Thymus (tissue), 11 donors: ENCODE measurements around the gene P4HTM. TPM values are rescaled to one million over a fixed set of nuclear protein-coding genes. Genes with fewer than 3 reads are reported as not detected.

ENCODE experiments used
- DNase-seq, 9 donors: peaks; one replicate each; pipeline ENCODE4 v3.0.0-alpha.2; 2013; ENCODE audit warnings: low spot score in 9 of 9, low read depth in 6 of 9, missing footprints in 1 of 9
- H3K27ac ChIP-seq, 2 donors: one replicate each; pipeline ENCODE4 v1.5.1; 2013; ENCODE audit warnings: control low read depth in 1 of 2, low read depth in 1 of 2, low read length in 1 of 2, mild to moderate bottlenecking in 1 of 2, moderate library complexity in 1 of 2
- H3K27me3 ChIP-seq, 2 donors: one replicate each; pipeline ENCODE4 v1.5.1; 2013; ENCODE audit warnings: low read length in 1 of 2; ENCODE audit not compliant: control insufficient read depth in 2 of 2, insufficient read depth in 1 of 2
- H3K36me3 ChIP-seq, 2 donors: one replicate each; pipeline ENCODE4 v1.5.1; 2013; ENCODE audit warnings: low read length in 1 of 2, mild to moderate bottlenecking in 1 of 2, moderate library complexity in 1 of 2; ENCODE audit not compliant: control insufficient read depth in 2 of 2, insufficient read depth in 2 of 2
- H3K4me1 ChIP-seq, 2 donors: one replicate each; pipeline ENCODE4 v1.5.1; 2013; ENCODE audit warnings: low read length in 2 of 2; ENCODE audit not compliant: control insufficient read depth in 2 of 2, insufficient read depth in 2 of 2
- H3K4me3 ChIP-seq, 2 donors: one replicate each; pipeline ENCODE4 v1.5.1; 2013; ENCODE audit warnings: low read length in 2 of 2, control low read depth in 1 of 2, mild to moderate bottlenecking in 1 of 2
- H3K9me3 ChIP-seq, 2 donors: one replicate each; pipeline ENCODE4 v1.5.1; 2013; ENCODE audit warnings: low read length in 1 of 2, mild to moderate bottlenecking in 1 of 2; ENCODE audit not compliant: control insufficient read depth in 2 of 2, insufficient read depth in 1 of 2
- WGBS: extraction: QIAGEN DNeasy Blood & Tissue Kit; methylation state at CpG from one replicate; pipeline ENCODE4 v1.1.7; 2013; 5-methylcytosine and 5-hydroxymethylcytosine counted together
- polyA plus RNA-seq: library from polyadenylated mRNA; stranded (reverse); fragments of 200-250 nt; gene quantifications from one replicate; pipeline ENCODE4 v1.2.3, GENCODE V29; 2013
- total RNA-seq: library from RNA; stranded (reverse); fragments of 120-200 nt; gene quantifications from one replicate; pipeline ENCODE4 v1.2.4, GENCODE V29; 2013
- donor health status: healthy.

P4HTM gene
- total and polyA plus RNA-seq, 2 donors = 15.9 to 27.1 TPM

- Histone ChIP-seq H3K4me3 (no peak overlapping the region), H3K9me3 (no peaks in the 10 kb centered on the region), H3K27me3 (peaks cover 0 to 10% of the 10 kb centered on the region in 2 donors), H3K27ac (no peak overlapping the region), H3K36me3 (peaks cover 53 to 59% of the 10 kb centered on the region in 2 donors), H3K4me1 (peaks cover 3 to 19% of the 10 kb centered on the region in 2 donors)
- 93% methylated on average over 19 of the region's 19 CpGs for WGBS
- DNase-seq = no peak
Measured at GRCh38 chr3:49013113-49013737, 23.2 kb downstream of the P4HTM start.

GRCh38 chr3:49013738-49014660 lies 24.0 kb downstream of the P4HTM start:
- H3K9me3 ChIP-seq = no peaks in the 10 kb centered on the region
- peaks cover 53 to 56% of the 10 kb centered on the region in 2 donors for H3K36me3 ChIP-seq
- H3K27ac ChIP-seq = no peak overlapping the region
- H3K27me3 ChIP-seq = peaks cover 0 to 10% of the 10 kb centered on the region in 2 donors
- WGBS = 94% methylated on average over 24 of the region's 24 CpGs
- H3K4me1 ChIP-seq = peaks cover 0 to 17% of the 10 kb centered on the region in 2 donors
- H3K4me3 ChIP-seq = no peak overlapping the region
- DNase-seq = peak in 1 of 9 donors; percentile 18

- no peak overlapping the region for H3K4me3 ChIP-seq
- H3K4me1 ChIP-seq = peaks cover 5 to 27% of the 10 kb centered on the region in 2 donors
- WGBS = 98% methylated on average over 8 of the region's 8 CpGs
- peaks cover 50 to 56% of the 10 kb centered on the region in 2 donors for H3K36me3 ChIP-seq
- no peaks in the 10 kb centered on the region for H3K9me3 ChIP-seq
- peaks cover 0 to 10% of the 10 kb centered on the region in 2 donors for H3K27me3 ChIP-seq
- DNase-seq = no peak
- H3K27ac ChIP-seq = no peak overlapping the region
Measured at GRCh38 chr3:49015072-49015471, 25.0 kb downstream of the P4HTM start.

GRCh38 chr3:49015765-49016164 lies 25.7 kb downstream of the P4HTM start:
- H3K4me1 ChIP-seq = peaks cover 5 to 33% of the 10 kb centered on the region in 2 donors
- WGBS = 96% methylated on average over 6 of the region's 6 CpGs
- no peak overlapping the region for H3K27ac ChIP-seq
- H3K4me3 ChIP-seq = no peak overlapping the region
- peaks cover 50 to 56% of the 10 kb centered on the region in 2 donors for H3K36me3 ChIP-seq
- H3K9me3 ChIP-seq = no peaks in the 10 kb centered on the region
- H3K27me3 ChIP-seq = peaks cover 0 to 10% of the 10 kb centered on the region in 2 donors
- no peak for DNase-seq

GRCh38 chr3:49016414-49017228 lies 26.6 kb downstream of the P4HTM start:
- DNase-seq = no peak
- H3K4me1 ChIP-seq = peaks cover 5 to 33% of the 10 kb centered on the region in 2 donors
- H3K4me3 ChIP-seq = no peak overlapping the region
- H3K9me3 ChIP-seq = no peaks in the 10 kb centered on the region
- no peak overlapping the region for H3K27ac ChIP-seq
- H3K27me3 ChIP-seq = peaks cover 0 to 10% of the 10 kb centered on the region in 2 donors
- WGBS = 97% methylated on average over 6 of the region's 6 CpGs
- H3K36me3 ChIP-seq = peaks cover 48 to 52% of the 10 kb centered on the region in 2 donors

GRCh38 chr3:49017229-49017970 lies 27.4 kb downstream of the P4HTM start:
- peaks cover 5 to 35% of the 10 kb centered on the region in 2 donors for H3K4me1 ChIP-seq

GRCh38 chr3:49017971-49018706 lies 28.1 kb downstream of the P4HTM start, which contains the start of gene DALRD3:
Gene DALRD3, minus strand, starts transcription at chr3:49018580. Its CDS starts 16 bp downstream, at chr3:49018564.
- DNase-seq = peak in 4 of 9 donors; percentile 35 to 71 (median 54)
- H3K27me3 ChIP-seq = peaks cover 0 to 10% of the 10 kb centered on the region in 2 donors
- peaks cover 11 to 42% of the 10 kb centered on the region in 2 donors for H3K4me1 ChIP-seq
- H3K4me3 ChIP-seq = peak within 1 kb of the TSS; percentile 56 to 78
- WGBS = under 1% methylated on average over 85 of the region's 85 CpGs
- H3K27ac ChIP-seq = peak within 1 kb of the TSS; percentile 79 to 86
- H3K9me3 ChIP-seq = peaks cover 0 to 8% of the 10 kb centered on the region in 2 donors
- peaks cover 35 to 43% of the 10 kb centered on the region in 2 donors for H3K36me3 ChIP-seq

More at GRCh38 chr3:49017229-49017970, 27.4 kb downstream of the P4HTM start:
- 13% methylated on average over 23 of the region's 23 CpGs for WGBS
- H3K36me3 ChIP-seq = peaks cover 40 to 44% of the 10 kb centered on the region in 2 donors
- H3K4me3 ChIP-seq = peak overlapping the region; percentile 56 to 78
- DNase-seq = no peak
- peaks cover 0 to 5% of the 10 kb centered on the region in 2 donors for H3K9me3 ChIP-seq
- H3K27ac ChIP-seq = no peak overlapping the region
- H3K27me3 ChIP-seq = peaks cover 0 to 10% of the 10 kb centered on the region in 2 donors

- Histone ChIP-seq H3K27ac (peak overlapping the region; percentile 79 to 86), H3K9me3 (peaks cover 0 to 8% of the 10 kb centered on the region in 2 donors), H3K4me3 (peak overlapping the region; percentile 56 to 78), H3K27me3 (peaks cover 0 to 10% of the 10 kb centered on the region in 2 donors), H3K36me3 (peaks cover 30 to 43% of the 10 kb centered on the region in 2 donors), H3K4me1 (peaks cover 11 to 45% of the 10 kb centered on the region in 2 donors)
- WGBS = 3% methylated on average over 18 of the region's 18 CpGs
- no peak for DNase-seq
Measured at GRCh38 chr3:49018707-49019006, 28.6 kb downstream of the P4HTM start.
